Suppressor macrophage treated with lipopolysaccharide for 4 hours (primary cell): ENCODE measurements around the gene RNFT1.
"Not testable (repeated sequence)": the region's sequence is repeated elsewhere in the genome, so short reads cannot be mapped to it uniquely, and the experiment has no call there.

Experiments used
- DNase-seq: peaks from one replicate; pipeline ENCODE4 v3.0.0-alpha.2; 2020

RNFT1 gene, protein sequence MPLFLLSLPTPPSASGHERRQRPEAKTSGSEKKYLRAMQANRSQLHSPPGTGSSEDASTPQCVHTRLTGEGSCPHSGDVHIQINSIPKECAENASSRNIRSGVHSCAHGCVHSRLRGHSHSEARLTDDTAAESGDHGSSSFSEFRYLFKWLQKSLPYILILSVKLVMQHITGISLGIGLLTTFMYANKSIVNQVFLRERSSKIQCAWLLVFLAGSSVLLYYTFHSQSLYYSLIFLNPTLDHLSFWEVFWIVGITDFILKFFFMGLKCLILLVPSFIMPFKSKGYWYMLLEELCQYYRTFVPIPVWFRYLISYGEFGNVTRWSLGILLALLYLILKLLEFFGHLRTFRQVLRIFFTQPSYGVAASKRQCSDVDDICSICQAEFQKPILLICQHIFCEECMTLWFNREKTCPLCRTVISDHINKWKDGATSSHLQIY

DNA sequence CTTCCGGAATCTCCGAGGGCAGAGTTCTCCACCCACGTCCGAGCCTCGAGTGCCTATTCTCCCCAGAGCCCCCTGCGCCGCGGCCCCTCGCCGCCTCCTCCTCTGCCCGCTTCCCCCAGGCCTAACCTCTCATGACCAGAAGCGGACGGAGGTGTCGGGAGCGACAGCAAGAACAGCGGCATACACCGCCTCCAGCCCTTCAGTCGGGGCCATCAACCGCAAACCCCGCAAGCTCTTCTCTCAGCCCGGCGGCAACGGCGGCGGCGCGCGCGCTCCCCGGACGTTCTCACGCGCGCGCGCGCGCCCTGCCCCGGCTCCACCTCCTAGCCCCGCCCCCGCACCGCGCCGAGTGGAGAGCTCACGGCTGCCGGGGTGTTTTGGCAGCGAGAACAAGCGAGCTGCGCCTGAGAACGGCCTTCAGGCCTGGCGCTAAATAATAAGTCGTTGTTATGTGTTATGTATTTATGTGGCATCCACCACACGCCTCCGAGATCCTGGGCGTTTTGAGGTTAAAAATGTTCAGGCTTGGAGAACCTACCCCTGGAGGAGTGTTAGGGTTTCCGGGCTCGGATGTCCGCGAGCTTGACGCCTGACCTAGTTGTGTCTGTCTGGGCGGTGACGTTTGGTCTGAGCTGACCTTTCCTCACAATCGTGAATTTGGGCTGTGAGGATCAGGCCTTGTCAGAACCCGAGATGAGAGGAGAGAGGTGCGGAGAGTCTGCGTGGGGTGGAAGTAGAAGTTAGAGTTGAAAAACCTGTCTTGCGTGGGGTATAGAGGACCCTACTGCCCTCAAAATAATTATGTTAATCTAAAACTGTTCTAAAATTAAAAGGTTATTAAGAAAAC lies at the start of gene RNFT1:
RNFT1 (minus strand) TSS at position 259 of the 847 bp plus-strand sequence; CDS start at position 182, 77 bp downstream.
- DNase-seq = peak; percentile 98

DNA sequence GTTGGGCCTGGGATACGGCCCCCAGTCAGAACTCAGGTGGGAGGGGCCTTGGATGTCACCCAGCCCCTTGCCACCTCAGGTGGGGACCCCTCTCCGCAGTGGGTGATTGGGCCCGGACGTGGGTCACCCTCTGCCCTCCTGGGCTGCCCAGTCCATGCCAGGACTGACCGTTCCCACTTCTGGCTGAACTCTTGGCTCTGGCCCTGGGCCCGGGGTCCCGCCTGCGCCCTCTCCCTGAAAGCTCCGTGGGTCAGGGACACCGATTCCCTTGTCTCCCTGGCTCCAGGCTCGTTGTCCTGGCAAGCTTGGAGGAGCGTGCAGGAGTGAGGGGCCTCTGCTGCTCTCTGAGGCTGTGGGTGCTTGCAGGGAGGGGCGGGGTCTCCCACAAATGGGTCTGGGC lies 44.8 kb upstream of the RNFT1 start:
- DNase-seq = not testable (repeated sequence)

DNA sequence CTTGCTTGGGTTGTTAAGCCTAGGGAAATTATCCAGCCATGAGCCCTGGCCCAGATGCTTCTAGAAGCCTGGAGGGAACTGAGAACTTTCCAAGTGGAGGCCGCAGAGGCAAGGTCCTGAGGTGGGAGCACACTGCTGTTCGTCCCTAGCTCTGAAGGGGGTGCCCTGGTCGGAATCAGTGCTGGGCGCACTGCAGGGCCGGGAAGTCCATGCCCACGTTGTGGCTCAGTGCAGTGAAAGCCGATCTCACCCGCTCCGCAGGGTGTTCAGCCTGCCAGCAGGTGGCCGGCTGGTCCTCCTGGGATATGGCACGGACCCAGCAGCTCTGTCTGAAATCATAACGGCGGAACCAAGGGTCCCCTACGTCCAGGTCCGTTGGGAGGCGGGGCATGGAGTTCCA lies 43.8 kb upstream of the RNFT1 start:
- DNase-seq = not testable (repeated sequence)

DNA sequence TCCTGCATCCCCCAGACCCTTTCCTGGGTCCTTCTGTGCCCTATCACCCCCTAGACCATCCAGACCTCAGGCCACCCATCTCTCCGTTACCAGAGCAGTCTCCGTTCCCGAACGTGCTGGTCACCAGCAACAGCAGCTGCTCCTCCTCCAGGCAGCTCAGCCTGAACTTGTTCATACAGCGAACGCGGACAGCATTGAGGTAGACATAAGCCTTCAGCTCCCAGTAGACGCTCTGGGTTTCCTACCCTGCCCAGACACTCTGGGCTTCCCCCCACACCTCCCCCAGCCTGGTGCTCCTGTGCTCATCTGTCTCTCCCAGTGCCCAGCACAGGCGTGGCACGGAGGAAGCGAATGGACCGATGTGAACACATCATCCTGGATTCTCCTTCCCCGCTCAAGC lies 41.6 kb upstream of the RNFT1 start:
- no peak for DNase-seq

DNA sequence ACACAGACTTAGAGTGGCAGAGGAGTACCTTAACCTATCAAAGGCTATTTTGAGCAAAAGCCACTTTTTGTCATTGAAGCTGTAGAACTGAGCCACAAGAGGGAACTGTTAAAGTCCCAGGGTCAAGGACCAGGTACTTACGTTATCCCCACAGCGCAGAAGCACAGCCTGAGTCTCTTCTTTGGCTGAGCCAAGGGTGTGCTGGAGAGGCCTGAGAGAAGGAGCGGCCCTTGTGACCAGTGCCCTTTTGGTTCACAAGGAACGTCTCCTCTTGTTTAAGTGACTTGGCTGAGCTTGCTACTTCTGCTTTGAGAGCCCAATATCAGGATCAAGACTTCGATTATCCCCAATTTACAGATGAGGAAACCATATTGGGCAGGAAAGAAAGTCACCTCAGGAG lies 40.0 kb upstream of the RNFT1 start:
- DNase-seq = not testable (repeated sequence)

DNA sequence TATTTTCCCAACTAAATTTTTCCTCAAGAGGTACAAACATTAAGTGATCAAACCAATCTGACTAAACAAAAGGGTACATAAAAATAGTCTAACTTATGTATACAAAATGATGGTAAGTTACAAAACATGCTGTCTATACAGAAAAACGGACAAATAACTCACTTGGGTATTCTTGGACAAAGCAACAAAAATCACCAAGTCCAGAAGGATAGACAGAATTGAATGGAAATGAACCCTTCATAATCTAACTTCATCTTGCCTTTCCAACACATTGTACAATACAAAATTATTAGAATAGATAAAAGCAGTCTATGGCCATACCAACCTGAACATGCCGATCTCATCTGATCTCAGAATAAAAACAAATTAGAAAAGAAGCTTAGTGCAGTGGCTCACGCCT lies 37.9 kb upstream of the RNFT1 start:
- not testable (repeated sequence) for DNase-seq

DNA sequence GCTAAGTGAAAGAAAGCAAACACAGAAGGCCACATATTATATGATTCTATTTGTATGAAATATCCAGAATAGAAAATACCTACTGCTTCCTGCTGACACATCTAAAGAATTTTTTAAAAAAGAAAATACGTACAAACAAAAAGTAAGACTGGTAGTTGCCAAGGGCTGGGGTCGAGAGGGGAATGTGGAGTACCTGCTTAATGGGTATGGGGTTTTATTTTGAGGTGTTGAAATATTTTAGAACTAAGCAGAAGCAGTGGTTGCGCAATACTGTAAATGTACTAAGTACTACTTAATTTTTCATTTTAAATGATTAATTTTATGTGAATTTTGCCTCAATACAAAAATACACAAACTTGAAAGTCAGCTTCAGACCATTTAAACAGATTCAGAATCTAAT lies 32.1 kb upstream of the RNFT1 start:
- DNase-seq = not testable (repeated sequence)

DNA sequence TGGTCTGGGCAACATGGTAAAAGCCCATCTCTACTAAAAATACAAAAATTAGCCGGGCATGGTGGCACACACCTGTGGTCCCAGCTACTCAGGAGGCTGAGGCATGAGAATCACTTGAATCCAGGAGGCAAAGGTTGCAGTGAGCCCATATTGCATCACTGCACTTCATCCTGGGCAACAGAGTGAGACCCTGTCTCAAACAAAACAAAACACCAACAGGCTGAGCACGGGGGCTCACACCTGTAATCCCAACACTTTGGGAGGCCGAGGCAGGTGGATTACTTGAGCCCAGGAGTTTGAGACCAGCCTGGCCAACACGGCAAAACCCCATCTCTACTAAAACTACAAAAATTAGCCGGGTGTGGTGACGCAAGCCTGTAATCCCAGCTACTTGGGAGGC lies 10.6 kb upstream of the RNFT1 start:
- not testable (repeated sequence) for DNase-seq

DNA sequence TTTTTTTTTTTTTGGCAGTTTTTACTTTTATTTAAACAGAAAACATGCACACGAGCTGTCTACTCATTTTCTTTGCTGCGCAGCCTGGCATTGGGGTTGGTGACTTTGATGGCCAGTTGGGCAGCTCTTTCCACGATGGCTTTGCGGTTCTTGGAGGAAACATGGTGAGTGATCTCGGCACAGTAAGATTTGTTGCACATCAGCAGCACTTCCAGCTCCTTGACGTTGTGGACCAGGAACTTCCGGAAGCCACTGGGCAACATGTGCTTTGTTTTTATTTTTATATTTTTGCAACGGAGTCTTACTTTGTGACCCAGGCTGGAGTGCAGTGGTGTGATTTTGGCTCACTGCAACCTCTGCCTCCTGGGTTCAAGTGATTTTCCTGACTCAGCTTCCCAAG lies 8.9 kb upstream of the RNFT1 start:
- DNase-seq = not testable (repeated sequence)

DNA sequence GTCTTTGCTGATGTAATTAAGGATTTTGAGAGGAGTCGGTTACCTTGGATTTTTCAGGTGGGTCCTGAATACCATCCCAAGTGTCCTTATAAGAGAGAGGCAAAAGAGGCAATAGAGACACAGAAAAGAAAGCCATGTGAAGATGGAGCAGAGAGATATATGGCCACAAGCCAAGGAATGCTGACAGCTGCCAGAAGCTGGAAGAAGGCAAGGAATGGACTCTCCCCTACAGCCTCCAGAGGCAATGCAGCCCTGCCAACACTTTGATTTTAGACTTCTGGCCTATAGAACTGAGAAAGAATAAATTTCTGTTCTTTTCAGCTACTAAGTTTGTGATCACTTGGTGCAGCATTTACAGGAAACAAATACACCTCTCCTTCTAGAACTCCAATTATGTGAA lies 8.2 kb upstream of the RNFT1 start:
- no peak for DNase-seq

DNA sequence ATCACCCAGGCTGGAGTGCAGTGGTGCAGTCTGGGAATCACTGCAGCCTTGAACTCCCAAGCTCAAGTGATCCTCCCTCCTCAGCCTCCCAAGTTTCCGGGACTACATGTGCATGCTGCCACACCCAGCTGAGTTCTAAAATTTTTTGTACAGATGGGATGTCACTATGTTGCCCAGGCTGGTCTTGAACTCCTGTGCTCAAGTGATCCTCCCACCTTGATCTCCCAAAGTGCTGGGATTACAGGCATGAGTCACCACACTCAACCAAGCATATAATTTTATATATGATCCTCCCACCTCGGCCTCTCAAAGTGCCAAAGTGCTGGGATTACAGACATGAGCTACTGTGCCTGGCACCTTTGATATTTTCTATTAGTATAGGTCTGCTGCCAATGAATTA lies 7.2 kb upstream of the RNFT1 start:
- not testable (repeated sequence) for DNase-seq

DNA sequence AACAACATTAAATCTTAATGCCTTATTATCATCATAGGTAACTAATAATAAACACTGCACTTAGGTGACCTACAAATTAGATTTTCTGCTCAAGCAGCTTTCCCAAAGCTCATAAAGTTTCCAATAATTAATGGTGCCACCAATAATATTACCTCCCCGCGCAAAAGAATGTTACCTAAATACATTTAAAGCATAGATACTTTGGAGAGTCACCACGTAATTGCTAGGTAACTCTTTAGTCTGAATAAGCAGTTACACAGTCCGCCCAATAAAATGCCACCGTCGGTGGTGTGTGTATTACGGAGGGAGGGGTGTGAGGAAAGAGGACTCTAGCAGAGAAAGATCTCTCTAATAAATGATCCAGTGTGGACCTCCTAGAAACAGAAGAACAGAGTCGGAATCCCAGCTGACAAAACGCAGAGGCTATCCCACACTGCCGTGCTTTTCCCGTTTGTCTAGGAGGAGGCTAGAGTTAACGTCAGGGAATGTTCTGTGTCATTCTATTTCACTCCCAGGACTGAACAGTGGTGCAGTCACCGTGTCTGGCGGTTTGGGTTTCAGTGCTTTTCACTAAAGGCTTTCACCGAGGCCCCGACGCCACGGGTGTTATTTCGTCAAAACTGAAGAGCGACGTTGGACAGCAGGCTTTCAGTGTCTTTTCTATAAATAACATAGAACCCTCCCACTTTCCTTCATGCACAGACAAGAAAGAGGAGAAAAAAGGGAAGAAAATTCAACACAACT lies 630 bp downstream of the RNFT1 start:
- peak; percentile 86 for DNase-seq

DNA sequence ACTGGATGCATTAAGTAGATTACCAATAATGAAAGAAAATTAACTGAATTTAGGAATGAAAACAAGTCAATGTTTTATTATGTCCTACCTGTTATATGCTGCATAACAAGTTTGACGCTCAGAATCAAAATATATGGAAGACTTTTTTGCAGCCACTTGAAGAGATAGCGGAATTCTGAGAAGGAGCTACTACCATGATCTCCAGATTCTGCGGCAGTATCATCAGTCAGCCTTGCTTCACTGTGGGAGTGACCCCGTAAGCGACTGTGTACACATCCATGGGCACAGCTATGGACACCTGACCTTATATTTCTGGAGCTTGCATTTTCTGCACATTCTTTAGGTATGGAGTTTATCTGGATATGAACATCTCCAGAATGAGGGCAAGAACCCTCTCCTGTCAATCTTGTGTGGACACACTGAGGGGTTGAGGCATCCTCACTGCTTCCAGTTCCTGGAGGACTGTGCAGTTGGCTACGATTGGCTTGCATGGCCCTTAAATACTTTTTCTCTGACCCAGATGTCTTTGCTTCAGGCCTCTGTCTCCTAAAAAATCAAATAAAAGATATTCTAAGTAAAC lies 1.7 kb downstream of the RNFT1 start:
- DNase-seq = no peak

DNA sequence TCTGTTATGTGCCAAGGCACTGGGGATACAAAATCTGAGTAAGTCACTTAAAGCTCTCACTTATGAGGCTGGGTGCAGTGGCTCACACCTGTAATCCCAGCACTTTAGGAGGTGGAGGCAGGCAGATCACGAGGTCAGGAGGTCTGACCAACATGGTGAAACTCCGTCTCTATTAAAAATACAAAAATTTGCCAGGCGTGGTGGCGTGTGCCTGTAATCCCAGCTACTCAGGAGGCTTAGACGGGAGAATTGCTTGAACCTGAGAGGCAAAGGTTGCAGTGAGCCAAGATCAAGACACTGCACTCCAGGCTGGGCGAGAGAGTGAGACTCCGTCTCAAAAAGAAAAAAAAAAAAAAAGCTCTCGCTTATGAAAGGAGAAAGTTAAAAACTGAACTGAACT lies 5.0 kb downstream of the RNFT1 start:
- DNase-seq = not testable (repeated sequence)

DNA sequence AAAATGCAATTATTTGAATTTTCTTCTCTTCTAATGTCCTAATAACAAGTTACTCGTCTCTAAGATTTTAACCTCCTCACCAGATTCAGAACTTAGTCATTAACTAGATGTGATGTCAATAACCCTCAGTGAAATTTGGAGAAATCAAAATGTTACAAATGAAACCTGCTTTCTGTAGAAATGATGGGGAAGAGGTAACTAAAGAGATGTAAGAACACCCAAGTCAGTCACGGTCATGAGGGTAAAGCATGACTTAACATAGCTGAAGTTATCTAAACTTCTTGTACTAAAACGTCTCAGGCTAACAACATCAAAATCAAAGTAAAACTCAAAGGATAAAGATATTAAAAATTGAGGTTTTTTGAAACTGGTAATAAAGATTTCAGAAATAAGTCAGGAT lies 9.7 kb downstream of the RNFT1 start:
- DNase-seq = no peak

DNA sequence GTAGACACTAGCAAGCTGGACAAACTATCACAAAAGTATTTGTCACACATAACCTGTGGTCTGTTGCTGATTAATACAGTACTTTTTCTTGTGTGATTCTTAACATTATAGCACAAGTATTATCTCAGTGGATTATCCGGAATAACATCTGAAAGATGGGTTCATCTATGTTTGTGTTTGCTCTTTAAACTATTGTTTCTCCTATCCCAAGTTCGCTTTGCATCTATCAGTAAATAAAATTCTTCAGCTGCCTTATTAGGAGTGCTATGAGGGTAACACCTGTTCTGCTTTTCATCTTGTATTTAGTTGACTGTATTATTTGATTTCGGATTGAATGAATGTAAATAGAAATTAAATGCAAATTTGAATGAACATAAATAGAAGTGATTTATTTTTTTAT lies 14.5 kb downstream of the RNFT1 start:
- DNase-seq = no peak

DNA sequence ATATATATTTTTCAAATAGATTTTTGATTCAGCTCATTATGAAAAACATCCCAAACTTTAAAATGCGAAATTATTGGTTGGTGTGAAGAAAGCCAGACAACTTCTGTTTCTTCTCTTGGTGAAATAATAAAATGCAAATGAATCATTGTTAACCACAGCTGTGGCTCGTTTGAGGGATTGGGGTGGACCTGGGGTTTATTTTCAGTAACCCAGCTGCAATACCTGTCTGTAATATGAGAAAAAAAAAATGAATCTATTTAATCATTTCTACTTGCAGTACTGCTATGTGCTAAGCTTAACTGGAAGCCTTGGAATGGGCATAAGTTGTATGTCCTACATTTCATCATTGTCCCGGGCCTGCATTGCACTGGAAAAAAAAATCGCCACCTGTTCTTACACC lies 17.2 kb downstream of the RNFT1 start:
- not testable (repeated sequence) for DNase-seq

DNA sequence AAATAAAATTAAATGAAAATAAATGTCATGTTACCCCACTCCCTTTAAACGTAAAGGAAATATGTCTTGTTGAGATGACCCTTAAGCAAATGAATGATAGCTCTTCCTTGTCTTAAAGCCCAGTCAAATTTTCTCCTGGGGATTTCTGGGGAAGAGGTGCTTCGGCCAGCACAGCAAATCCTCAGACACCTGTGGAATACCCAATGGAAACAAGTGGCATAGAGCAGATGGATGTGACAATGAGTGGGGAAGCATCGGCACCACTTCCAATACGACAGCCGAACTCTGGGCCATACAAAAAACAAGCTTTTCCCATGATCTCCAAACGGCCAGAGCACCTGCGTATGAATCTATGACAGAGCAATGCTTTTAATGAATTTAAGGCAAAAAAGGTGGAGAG lies 18.1 kb downstream of the RNFT1 start:
- DNase-seq = not testable (repeated sequence)

DNA sequence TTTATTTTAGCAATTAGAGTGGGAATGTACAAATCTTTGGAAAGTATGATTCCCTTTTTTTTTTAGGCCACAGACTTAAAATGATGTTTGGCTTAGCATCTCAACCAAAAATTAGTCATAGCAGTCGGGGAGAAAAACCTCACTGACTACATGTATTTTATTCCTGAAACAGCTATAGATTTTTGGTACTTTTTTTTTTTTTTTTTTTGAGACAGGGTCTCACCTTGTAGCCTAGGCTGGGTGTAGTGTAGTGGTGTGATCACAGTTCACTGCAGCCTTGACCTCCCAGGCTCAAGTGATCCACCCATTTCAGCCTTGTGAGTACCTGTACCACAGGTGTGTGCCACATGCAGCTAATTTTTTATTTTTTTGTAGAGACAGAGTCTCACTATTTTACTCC lies 23.4 kb downstream of the RNFT1 start:
- DNase-seq = no peak

DNA sequence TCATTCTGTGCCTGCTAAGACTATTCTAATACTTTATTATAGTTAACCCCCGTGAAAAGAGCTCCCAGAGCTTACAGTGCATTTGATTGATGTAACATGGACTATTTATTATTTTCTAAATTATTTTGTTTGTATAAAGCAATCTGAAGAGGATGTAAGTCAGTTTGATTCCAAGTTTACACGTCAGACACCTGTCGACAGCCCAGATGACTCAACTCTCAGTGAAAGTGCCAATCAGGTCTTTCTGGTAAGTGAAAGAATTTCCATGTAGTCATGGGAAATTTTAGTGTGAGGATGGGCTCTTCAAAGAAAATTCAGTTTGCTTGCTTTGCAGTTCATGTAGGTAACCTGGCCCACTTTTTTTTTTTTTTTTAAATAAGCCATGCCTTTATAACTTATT lies 23.8 kb downstream of the RNFT1 start:
- not testable (repeated sequence) for DNase-seq

DNA sequence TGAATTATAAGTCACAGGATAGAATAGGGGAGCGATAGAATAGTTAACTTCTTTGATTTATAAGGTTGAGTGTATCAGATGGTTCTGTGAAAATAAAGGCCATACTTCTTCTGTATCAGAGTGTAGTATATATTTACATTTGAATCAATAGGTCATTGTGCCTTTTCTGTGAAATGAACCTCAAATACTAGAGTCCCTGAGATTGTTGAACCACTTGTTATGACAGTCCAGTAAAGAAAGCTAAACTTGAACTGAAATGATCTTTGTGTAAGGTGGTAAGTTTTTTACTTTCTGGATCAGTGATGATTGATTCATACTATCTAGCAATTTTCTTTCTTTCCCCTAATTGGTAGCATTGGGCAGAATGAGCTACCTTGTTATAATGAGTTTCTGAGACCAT lies 31.2 kb downstream of the RNFT1 start:
- DNase-seq = not testable (repeated sequence)

DNA sequence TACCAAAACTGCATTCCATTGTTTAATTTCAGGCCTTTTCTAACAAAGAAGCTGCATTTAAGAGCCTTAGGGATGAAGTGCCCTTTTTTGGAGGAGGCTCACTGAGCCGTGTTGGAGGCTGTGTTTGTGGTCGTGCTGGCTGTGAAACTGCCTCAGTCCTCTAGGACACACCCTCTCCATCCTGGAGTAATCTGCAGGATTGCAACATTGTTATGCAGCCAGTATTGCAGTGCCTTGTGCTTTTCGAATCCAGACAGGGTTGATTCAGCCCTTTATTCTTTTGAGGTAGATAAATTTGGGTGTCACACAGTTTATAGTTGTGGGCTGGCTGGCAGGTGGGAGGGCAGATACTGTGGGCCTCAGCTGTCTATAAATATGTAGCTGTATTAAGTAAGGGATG lies 33.8 kb downstream of the RNFT1 start:
- DNase-seq = not testable (repeated sequence)

DNA sequence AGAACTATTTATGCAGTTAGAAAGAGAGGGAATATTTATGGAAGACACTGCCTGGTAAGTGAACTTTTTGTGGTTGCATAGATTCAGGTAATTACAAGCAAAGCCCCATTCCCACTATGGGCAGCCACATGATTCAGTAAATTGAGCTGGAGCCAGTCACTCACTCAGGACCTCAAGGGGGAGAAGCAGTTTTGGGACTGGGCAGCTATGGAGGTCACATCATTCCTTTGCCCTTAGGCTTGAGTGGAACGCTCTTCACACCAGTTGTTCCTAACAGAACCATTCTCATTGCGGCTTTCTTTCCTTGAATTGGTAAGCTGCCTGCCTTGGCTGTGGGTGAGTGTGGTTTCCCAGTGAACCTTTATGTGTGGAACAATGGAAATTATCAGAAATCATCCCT lies 34.4 kb downstream of the RNFT1 start:
- DNase-seq = not testable (repeated sequence)
